Upper lobe of left lung (tissue), 6 donors: Measurements from ENCODE around the gene FAM229A. TPM values are rescaled to one million over a fixed set of nuclear protein-coding genes. Genes with fewer than 3 reads are reported as not detected.

Experiments
- ATAC-seq, 2 donors: fragments of 200-7000 bp; cut with Tn5 transposase; one replicate each; pipeline ENCODE4 v1.9.1; 2022; ENCODE audit warnings: mild to moderate bottlenecking in 2 of 2, moderate library complexity in 2 of 2; ENCODE audit not compliant: low FRiP score in 2 of 2
- DNase-seq, 2 donors: peaks; one replicate each; pipeline ENCODE4 v3.0.0-alpha.2; 2019 to 2020
- H3K27ac ChIP-seq, 4 donors: fragments of 200-600 bp; sonication (generic); one replicate each; pipeline ENCODE4 v1.5.1; 2016 to 2019
- H3K27me3 ChIP-seq, 4 donors: fragments of 200-600 bp; sonication (generic); one replicate each; pipeline ENCODE4 v1.5.1; 2017 to 2019
- H3K36me3 ChIP-seq, 4 donors: fragments of 200-600 bp; sonication (generic); one replicate each; pipeline ENCODE4 v1.5.1; 2016 to 2019
- H3K4me1 ChIP-seq, 4 donors: fragments of 200-600 bp; sonication (generic); one replicate each; pipeline ENCODE4 v1.5.1; 2018 to 2019
- H3K4me3 ChIP-seq, 4 donors: fragments of 200-600 bp; sonication (generic); one replicate each; pipeline ENCODE4 v1.5.1; 2017 to 2019; ENCODE audit warnings: mild to moderate bottlenecking in 2 of 4, moderate library complexity in 1 of 4
- H3K9me3 ChIP-seq, 4 donors: fragments of 200-600 bp; sonication (generic); one replicate each; pipeline ENCODE4 v1.5.1; 2018 to 2019
- CTCF ChIP-seq, 6 experiments: fragments of 450-650 bp in 4 of 6; fragments of 200-600 bp in 2 of 6; sonication (generic) in 2 of 6; IDR thresholded peaks; one replicate each; pipeline ENCODE4 v1.5.1; 2016 to 2019; ENCODE audit warnings: antibody characterized with exemption in 6 of 6
- EP300 ChIP-seq, 4 donors: sonication (generic); formaldehyde crosslinking; IDR thresholded peaks; one replicate each; pipeline ENCODE4 v1.5.1; 2017; ENCODE audit warnings: antibody characterized with exemption in 4 of 4, control low read depth in 2 of 4
- POLR2A ChIP-seq, 4 donors: fragments of 450-650 bp; IDR thresholded peaks; one replicate each; pipeline ENCODE4 v1.5.1; 2016 to 2017; ENCODE audit warnings: antibody characterized with exemption in 4 of 4, mild to moderate bottlenecking in 2 of 4
- POLR2AphosphoS5 ChIP-seq, 2 donors: sonication (generic); formaldehyde crosslinking; IDR thresholded peaks; one replicate each; pipeline ENCODE4 v1.5.1; 2017; ENCODE audit warnings: antibody characterized with exemption in 2 of 2
- WGBS, 2 donors: methylation state at CpG; one replicate each; pipeline ENCODE4 v1.1.5; 2017 to 2018; 5-methylcytosine and 5-hydroxymethylcytosine counted together
- total RNA-seq, 6 donors: library from RNA; depleted of rRNA in 4 of 6; stranded (reverse); fragments of >200 nt in 4 of 6; gene quantifications; one replicate each; pipeline versions ENCODE4 v1.1.0 to v1.2.1, GENCODE V29; 2016 to 2021
- donor health status: DM: no; HTN: no; CAD: no; lungs with moderate emphysema.
- donor health status: DM: no; HTN: yes; CAD: no; lungs with severe emphysema.

Gene FAM229A
- total RNA-seq, 6 donors from 2014 or later = 4.3 to 43.0 (median 10.5) TPM

- no peak overlapping the region for H3K27ac ChIP-seq
- ATAC-seq = no peak
- H3K4me3 ChIP-seq = no peak overlapping the region
- peaks cover 32 to 52% (median 42%) of the 10 kb centered on the region in 4 donors for H3K4me1 ChIP-seq
- no peaks in the 10 kb centered on the region for H3K27me3 ChIP-seq
- 79 to 84% methylated on average over 3 of the region's 3 CpGs for WGBS, 2 donors
- H3K36me3 ChIP-seq = peaks cover 21 to 52% (median 36%) of the 10 kb centered on the region in 4 donors
- H3K9me3 ChIP-seq = no peaks in the 10 kb centered on the region
- no peak for TF ChIP-seq POLR2AphosphoS5 (IDR thresholded peaks at IDR 0.05)
- no peak for TF ChIP-seq EP300 (IDR thresholded peaks at IDR 0.05)
- no peak for TF ChIP-seq POLR2A (IDR thresholded peaks at IDR 0.05)
- TF ChIP-seq CTCF (IDR thresholded peaks at IDR 0.05) = no peak
- no peak for DNase-seq
These were observed 28.9 kb downstream of the FAM229A start for GRCh38 chr1:32333251-32333963.

DNA sequence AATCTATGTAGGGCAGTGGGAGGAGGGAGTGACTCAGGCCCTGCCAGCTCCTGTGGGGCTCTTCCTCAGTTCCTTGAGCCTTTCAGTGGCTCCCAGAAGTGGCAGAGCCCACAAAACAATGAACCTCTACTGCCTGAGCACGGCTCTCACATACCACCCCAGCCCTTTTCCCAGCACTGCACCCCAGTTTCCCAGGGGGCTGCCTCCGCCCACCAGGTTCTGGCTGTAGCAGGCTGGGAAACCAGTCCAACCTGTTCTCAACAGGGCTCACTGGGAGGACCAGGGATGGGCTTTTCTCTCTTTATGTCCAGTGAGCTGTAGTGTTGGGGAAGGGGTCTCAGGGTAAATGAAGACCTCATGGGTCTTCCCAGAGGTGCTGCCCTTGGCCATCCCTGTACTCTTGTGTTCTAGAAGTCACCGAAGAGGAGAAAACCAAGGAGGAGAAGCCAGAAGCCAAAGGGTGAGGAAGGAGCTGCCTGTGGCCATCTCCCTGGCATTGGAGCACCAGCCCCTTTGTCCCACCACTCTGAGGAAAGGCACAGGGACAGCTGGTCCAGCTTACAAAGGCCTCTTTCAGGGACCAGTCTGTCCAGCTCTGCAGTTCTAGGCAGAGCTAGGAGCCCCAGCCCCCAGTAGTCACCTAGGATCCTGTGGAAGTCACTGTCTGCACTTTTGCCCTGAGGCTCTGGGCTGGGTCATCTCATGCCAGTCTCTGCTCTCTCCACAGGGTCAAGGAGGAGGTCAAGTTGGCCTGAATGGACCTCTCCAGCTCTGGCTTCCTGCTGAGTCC lies 29.8 kb downstream of the FAM229A start:
- no peak overlapping the region for H3K27ac ChIP-seq
- H3K4me1 ChIP-seq = peaks cover 27 to 42% (median 34%) of the 10 kb centered on the region in 4 donors
- H3K36me3 ChIP-seq = peaks cover 25 to 61% (median 45%) of the 10 kb centered on the region in 4 donors
- no peak for DNase-seq
- H3K9me3 ChIP-seq = no peaks in the 10 kb centered on the region
- 85 to 87% methylated on average over 3 of the region's 3 CpGs for WGBS, 2 donors
- H3K27me3 ChIP-seq = no peaks in the 10 kb centered on the region
- TF ChIP-seq POLR2A (IDR thresholded peaks at IDR 0.05) (no peak), EP300 (IDR thresholded peaks at IDR 0.05) (no peak), CTCF (IDR thresholded peaks at IDR 0.05) (no peak), POLR2AphosphoS5 (IDR thresholded peaks at IDR 0.05) (no peak)
- no peak overlapping the region for H3K4me3 ChIP-seq
- ATAC-seq = no peak

DNA sequence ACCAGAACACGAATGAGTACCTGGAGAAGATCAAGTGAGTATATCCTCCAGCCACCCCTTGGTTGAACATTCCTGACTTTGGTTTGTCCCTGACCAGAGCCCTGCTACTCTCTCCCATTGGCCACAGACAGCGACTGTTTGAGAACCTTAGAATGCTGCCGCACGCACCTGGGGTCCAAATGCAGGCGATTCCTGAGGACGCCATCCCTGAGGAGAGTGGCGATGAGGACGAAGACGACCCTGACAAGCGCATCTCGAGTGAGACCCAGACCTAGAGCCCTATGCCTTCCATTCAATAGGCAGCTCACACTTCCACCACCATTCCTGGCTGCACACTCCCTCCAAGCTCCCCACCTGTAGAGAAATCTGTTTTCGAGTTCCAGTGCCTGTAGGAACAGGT lies 30.7 kb downstream of the FAM229A start:
- Histone ChIP-seq H3K27ac (no peak overlapping the region), H3K27me3 (no peaks in the 10 kb centered on the region), H3K4me1 (peaks cover 17 to 33% (median 25%) of the 10 kb centered on the region in 4 donors), H3K9me3 (no peaks in the 10 kb centered on the region), H3K4me3 (no peak overlapping the region), H3K36me3 (peaks cover 32 to 70% (median 54%) of the 10 kb centered on the region in 4 donors)
- no peak for TF ChIP-seq EP300 (IDR thresholded peaks at IDR 0.05)
- TF ChIP-seq CTCF (IDR thresholded peaks at IDR 0.05) = no peak
- no peak for TF ChIP-seq POLR2A (IDR thresholded peaks at IDR 0.05)
- ATAC-seq (no peak), DNase-seq (no peak)
- WGBS, 2 donors = 90 to 93% methylated on average over 12 of the region's 12 CpGs

DNA sequence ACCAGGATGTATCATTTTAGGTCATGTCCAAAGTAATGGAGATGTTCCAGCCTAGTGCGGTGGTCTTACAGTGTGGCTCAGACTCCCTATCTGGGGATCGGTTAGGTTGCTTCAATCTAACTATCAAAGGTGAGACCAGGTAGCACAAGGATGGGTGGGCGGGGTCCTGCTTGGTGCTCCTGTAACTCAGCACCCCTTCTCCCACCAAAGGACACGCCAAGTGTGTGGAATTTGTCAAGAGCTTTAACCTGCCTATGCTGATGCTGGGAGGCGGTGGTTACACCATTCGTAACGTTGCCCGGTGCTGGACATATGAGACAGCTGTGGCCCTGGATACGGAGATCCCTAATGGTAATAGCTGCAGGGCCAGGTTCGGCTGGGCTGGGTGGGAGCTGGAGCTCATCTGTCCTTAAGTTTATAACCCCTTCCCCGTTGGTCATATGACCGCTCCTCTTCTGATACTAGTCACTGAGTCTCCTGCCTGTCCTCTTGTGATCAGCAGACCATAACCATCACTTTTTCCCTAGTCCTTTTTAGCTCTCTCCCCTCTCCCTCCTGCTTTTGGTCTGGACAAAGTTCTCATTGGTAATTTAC lies 31.6 kb downstream of the FAM229A start:
- Histone ChIP-seq H3K36me3 (peaks cover 32 to 79% (median 58%) of the 10 kb centered on the region in 4 donors), H3K4me3 (no peak overlapping the region), H3K4me1 (peaks cover 10 to 26% (median 17%) of the 10 kb centered on the region in 4 donors), H3K9me3 (no peaks in the 10 kb centered on the region), H3K27me3 (no peaks in the 10 kb centered on the region), H3K27ac (no peak overlapping the region)
- no peak for TF ChIP-seq POLR2A (IDR thresholded peaks at IDR 0.05)
- no peak for TF ChIP-seq EP300 (IDR thresholded peaks at IDR 0.05)
- no peak for TF ChIP-seq CTCF (IDR thresholded peaks at IDR 0.05)
- TF ChIP-seq POLR2AphosphoS5 (IDR thresholded peaks at IDR 0.05) = no peak
- DNase-seq (no peak), ATAC-seq (no peak)
- 94 to 95% methylated on average over 11 to 12 of the region's 12 CpGs for WGBS, 2 donors
